Measurements from ENCODE around the gene ZNF827.

DNA sequence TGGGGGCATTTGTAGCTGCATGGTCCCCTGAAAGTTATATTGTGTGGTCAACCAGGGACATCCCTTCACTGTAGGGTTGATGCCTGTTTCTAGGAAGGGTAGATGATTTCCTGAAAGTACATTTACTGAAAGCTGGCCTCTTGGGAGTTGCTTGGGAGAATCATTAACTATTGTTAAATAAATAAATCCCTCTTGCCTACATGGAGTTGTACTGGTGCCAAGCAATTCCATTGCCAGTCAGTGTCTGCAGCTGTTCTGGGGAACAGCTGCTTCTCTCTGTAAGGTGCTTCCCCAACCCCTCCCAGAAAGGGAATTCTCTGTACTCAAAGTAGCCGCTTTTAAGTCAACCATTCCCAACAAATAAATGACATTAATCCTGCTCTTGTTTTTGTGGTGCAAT lies 207.6 kb downstream of the ZNF827 start:
- TF ChIP-seq, protein P1, sequence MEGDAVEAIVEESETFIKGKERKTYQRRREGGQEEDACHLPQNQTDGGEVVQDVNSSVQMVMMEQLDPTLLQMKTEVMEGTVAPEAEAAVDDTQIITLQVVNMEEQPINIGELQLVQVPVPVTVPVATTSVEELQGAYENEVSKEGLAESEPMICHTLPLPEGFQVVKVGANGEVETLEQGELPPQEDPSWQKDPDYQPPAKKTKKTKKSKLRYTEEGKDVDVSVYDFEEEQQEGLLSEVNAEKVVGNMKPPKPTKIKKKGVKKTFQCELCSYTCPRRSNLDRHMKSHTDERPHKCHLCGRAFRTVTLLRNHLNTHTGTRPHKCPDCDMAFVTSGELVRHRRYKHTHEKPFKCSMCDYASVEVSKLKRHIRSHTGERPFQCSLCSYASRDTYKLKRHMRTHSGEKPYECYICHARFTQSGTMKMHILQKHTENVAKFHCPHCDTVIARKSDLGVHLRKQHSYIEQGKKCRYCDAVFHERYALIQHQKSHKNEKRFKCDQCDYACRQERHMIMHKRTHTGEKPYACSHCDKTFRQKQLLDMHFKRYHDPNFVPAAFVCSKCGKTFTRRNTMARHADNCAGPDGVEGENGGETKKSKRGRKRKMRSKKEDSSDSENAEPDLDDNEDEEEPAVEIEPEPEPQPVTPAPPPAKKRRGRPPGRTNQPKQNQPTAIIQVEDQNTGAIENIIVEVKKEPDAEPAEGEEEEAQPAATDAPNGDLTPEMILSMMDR (IDR thresholded peaks at IDR 0.05): no peak
- no peak for TF ChIP-seq POLR2A (IDR thresholded peaks at IDR 0.05)

Measured in thyroid gland (tissue), 4 donors.